Lower leg skin (tissue), 3 donors: Measurements from ENCODE around the gene NECTIN1.

Source experiments
- CTCF ChIP-seq, 3 donors: fragments of 450-650 bp; IDR thresholded peaks; one replicate each; pipeline ENCODE4 v1.5.1; 2016; ENCODE audit warnings: antibody characterized with exemption in 3 of 3, mild to moderate bottlenecking in 3 of 3, moderate library complexity in 2 of 3
- POLR2A ChIP-seq, 2 donors: fragments of 450-650 bp; IDR thresholded peaks; one replicate each; pipeline ENCODE4 v1.6.1; 2016 to 2017; ENCODE audit warnings: antibody characterized with exemption in 2 of 2, mild to moderate bottlenecking in 1 of 2, moderate library complexity in 1 of 2

- TF ChIP-seq CTCF (IDR thresholded peaks at IDR 0.05) (no peak), POLR2A (IDR thresholded peaks at IDR 0.05) (no peak)
Observed at GRCh38 chr11:119608201-119608600, 120.8 kb downstream of the NECTIN1 start.
